GM12891 (cell line): ENCODE data around the gene EXD3.

ENCODE experiments used
- DNase-seq: peaks from one replicate; pipeline ENCODE4 v3.0.0; 2011; ENCODE audit warnings: low spot score; ENCODE audit not compliant: insufficient read length
- FAIRE-seq: peaks from 2 replicates; lab custom pipeline; 2011; peaks lifted over from hg19 to GRCh38; lab: Jason Lieb, UNC
- PAX5 ChIP-seq: IDR thresholded peaks from 2 replicates; pipeline ENCODE4 v1.6.1; 2011; ENCODE audit warnings: low read length, moderate library complexity, mild to moderate bottlenecking; ENCODE audit not compliant: insufficient read depth, severe bottlenecking
- POLR2A ChIP-seq: IDR thresholded peaks from 2 replicates; pipeline ENCODE4 v1.6.1; 2011; ENCODE audit warnings: low read depth, low read length, control low read depth
- POLR2AphosphoS5 ChIP-seq: IDR thresholded peaks from 2 replicates; pipeline ENCODE4 v1.6.1; 2011; ENCODE audit warnings: low read depth, low read length, control low read depth
- POU2F2 ChIP-seq: IDR thresholded peaks from 2 replicates; pipeline ENCODE4 v1.6.1; 2011; ENCODE audit warnings: low read depth, mild to moderate bottlenecking, control low read depth, low read length, moderate library complexity
- SPI1 ChIP-seq: IDR thresholded peaks from 2 replicates; pipeline ENCODE4 v1.6.1; 2011; ENCODE audit warnings: low read depth, low read length, control low read depth
- TAF1 ChIP-seq: IDR thresholded peaks from 2 replicates; pipeline ENCODE4 v1.6.1; 2011; ENCODE audit warnings: low read depth, low read length, control low read depth

Gene EXD3

GRCh38 chr9:137436761-137437600, 14.0 kb upstream of the EXD3 start:
- FAIRE-seq (no peak), DNase-seq (no peak)
- TF ChIP-seq TAF1 (no peak), POLR2AphosphoS5 (no peak), PAX5 (no peak), POLR2A (no peak), SPI1 (no peak), POU2F2 (no peak)

GRCh38 chr9:137435980-137436760, 13.2 kb upstream of the EXD3 start:
- no peak for FAIRE-seq
- DNase-seq, result no peak
- no peak for TF ChIP-seq SPI1
- TF ChIP-seq TAF1, result no peak
- no peak for TF ChIP-seq POU2F2
- TF ChIP-seq POLR2AphosphoS5, result no peak
- no peak for TF ChIP-seq PAX5
- no peak for TF ChIP-seq POLR2A

GRCh38 chr9:137435381-137435891, 12.5 kb upstream of the EXD3 start:
- no peak for FAIRE-seq
- DNase-seq, result no peak
- TF ChIP-seq POU2F2, result no peak

GRCh38 chr9:137434498-137435380, 11.8 kb upstream of the EXD3 start:
- DNase-seq (no peak), FAIRE-seq (no peak)
- TF ChIP-seq TAF1, result no peak
- TF ChIP-seq POU2F2, result no peak
- no peak for TF ChIP-seq POLR2A
- no peak for TF ChIP-seq SPI1
- no peak for TF ChIP-seq PAX5
- no peak for TF ChIP-seq POLR2AphosphoS5

GRCh38 chr9:137433916-137434431, 11.0 kb upstream of the EXD3 start:
- FAIRE-seq, result no peak
- DNase-seq, result no peak
- TF ChIP-seq SPI1 (no peak), PAX5 (no peak), TAF1 (no peak), POLR2A (no peak), POLR2AphosphoS5 (no peak), POU2F2 (no peak)

GRCh38 chr9:137433349-137433915, 10.5 kb upstream of the EXD3 start:
- no peak for DNase-seq
- FAIRE-seq, result no peak
- TF ChIP-seq POU2F2 (no peak), PAX5 (no peak), POLR2A (no peak), POLR2AphosphoS5 (no peak), TAF1 (no peak), SPI1 (no peak)

GRCh38 chr9:137432687-137433348, 9.9 kb upstream of the EXD3 start:
- TF ChIP-seq SPI1 (no peak), PAX5 (no peak), POLR2A (no peak), POU2F2 (no peak), POLR2AphosphoS5 (no peak), TAF1 (no peak)
- DNase-seq (no peak), FAIRE-seq (no peak)

- DNase-seq (no peak), FAIRE-seq (no peak)
- TF ChIP-seq SPI1 (no peak), PAX5 (no peak), POLR2AphosphoS5 (no peak), TAF1 (no peak), POLR2A (no peak), POU2F2 (no peak)
Measured at GRCh38 chr9:137431416-137431931, 8.5 kb upstream of the EXD3 start.
